GM18520 (cell line): ENCODE results near the gene HSPA8.

Experiments
- ATAC-seq: cut with Tn5 transposase; IDR thresholded peaks from one replicate; pipeline ENCODE4 v1.9.1; 2021; ENCODE audit not compliant: unreplicated experiment

Gene HSPA8

GRCh38 chr11:123051146-123051545 lies 10.8 kb downstream of the HSPA8 start:
- no peak for ATAC-seq

DNA sequence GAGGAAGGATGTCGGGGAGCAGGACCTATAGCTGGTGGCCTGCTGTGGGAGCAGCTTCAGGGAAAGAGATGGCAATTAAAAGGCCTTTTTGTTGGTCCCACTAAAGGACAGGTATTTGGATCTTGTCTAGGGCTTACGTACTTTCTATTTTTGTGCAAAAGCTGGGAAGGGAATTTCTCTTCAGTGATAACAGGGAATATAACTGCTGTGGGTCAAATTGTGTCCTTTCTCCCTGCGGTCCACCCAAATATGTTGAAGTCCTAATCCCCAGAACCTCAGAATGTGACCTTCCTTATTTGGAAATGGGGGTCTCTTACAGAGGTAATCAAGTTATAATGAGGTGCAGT lies 14.0 kb downstream of the HSPA8 start:
- no peak for ATAC-seq

DNA sequence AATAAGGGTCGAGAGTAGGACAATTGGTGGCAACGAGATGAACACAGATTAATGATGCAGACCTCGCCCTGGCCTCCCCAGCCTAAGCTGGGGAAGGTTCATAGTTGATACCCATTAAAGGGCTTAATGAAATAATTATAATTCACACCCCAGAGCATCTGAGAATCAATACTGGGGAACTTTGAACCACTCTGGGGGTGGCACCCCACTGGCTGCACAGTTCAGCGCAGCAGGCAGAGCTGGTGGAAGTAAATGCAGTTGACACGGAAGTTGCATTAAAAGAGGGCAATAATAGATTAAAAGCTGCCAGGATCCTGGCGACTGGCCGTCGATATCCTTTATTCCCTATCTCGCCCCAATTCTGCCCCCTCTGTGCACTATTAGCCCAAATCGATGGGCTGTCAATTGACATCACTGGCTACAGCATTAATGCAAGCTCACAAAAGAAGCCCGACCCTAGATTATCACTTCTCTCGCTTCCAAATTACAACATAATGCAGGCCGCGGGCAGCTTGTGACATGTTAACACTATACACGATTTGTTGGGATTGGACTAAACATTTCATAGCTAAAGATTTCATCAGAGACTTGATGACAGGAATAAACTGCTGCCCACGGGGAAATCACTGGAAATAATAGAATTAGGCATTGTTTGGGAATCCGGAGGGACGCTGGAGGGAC lies 14.5 kb downstream of the HSPA8 start:
- ATAC-seq = no peak

GRCh38 chr11:123046473-123047259 lies 15.3 kb downstream of the HSPA8 start:
- no peak for ATAC-seq

- ATAC-seq = no peak
Measured at GRCh38 chr11:123045101-123045500, 16.8 kb downstream of the HSPA8 start.

- ATAC-seq = no peak
Measured at GRCh38 chr11:123041185-123041584, 20.8 kb downstream of the HSPA8 start.

- ATAC-seq = no peak
Measured at GRCh38 chr11:123040111-123040432, 21.9 kb downstream of the HSPA8 start.

DNA sequence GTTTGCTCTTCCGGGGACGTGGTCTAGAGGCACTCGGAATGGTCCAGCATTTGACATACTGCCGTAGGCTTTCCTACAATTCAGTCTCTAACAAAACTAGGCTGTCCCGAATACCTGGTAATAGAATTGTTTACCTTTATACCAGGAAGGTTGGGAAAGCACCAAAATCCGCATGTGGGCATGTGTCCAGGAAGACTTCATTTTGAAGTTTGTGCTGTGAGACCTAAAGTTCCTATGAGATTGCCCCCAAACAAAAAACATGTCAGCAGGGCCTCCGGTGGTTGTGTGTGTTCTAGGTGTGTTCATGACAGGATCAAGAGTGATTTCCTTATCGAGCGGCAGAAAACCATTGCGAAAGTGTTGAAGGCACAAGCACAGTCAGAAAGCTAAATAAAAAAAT lies 26.1 kb downstream of the HSPA8 start:
- no peak for ATAC-seq

GRCh38 chr11:123034597-123034996 lies 27.3 kb downstream of the HSPA8 start:
- no peak for ATAC-seq

GRCh38 chr11:123033895-123034294 lies 28.0 kb downstream of the HSPA8 start:
- no peak for ATAC-seq

DNA sequence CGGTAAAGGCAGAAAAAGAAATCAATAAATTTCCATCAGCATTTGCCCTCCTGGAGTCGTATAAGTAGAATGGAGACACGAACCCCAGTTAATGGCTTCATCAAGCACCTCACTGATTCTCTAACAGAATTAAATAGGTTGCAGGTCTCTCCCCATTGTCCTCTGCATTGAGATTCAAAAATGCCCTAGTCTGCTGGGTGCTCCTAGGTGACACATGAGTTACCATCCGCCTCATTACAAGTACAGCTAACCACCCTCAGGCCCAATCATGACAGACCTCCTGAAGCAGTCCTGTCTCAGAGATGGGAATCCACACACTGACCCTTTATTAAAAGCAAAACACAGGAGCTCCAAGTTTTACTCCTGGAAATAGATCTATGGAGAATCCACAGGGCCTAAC lies 31.4 kb downstream of the HSPA8 start:
- ATAC-seq = no peak

GRCh38 chr11:123020968-123021367 lies 41.0 kb downstream of the HSPA8 start:
- ATAC-seq = no peak

- ATAC-seq = no peak
Measured at GRCh38 chr11:123018702-123019101, 43.2 kb downstream of the HSPA8 start.

DNA sequence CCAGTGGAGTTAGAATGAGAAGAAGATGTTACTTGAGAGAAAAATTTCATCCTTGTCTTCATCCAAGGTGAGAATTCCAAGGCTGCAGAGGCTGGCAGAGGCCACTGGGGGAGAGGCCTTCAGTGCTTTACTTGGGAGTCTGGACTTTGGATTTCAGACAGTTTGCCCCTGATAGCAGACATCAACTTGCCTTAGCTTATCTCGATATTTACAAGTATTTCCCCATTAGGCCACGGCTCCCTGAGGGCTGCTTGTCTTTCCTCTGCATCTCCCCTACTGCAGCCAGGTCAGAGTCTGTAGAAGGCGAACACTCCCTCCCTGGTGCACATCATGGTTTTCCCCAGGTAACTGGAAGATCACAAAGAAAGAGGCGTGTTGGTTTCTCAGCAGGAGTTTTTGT lies 50.4 kb downstream of the HSPA8 start:
- ATAC-seq = no peak
